HG03354 (cell line): ENCODE measurements around the gene BLOC1S6.

Source experiments
- ATAC-seq: cut with Tn5 transposase; IDR thresholded peaks from one replicate; pipeline ENCODE4 v1.9.1; 2021; ENCODE audit warnings: mild to moderate bottlenecking; ENCODE audit not compliant: unreplicated experiment, poor library complexity, severe bottlenecking

The BLOC1S6 gene

DNA sequence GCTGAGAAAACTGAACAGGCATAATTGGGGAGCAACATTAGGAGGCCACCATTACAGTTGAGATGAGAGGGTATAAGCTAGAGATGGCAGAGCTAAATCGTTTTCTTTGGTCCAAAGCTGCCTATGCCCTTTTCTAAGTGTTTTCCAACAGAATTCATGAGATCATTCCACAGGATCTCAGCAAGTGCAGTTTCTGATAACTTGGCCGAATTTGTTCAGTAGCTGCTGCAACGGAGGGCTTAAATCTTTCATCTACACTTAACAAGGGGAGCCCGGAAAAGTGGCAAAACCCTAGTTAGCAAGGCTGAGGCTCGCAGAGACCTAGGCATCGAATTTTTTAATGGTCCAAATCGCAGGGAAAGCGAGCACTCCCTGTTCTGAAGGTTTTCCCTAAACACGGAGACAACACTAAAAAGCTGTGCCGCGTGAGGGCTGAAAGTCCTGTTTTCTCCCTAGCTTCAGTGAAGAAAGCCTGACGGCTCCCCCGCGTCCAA lies 531 bp upstream of the BLOC1S6 start:
- peak; percentile 6 for ATAC-seq

DNA sequence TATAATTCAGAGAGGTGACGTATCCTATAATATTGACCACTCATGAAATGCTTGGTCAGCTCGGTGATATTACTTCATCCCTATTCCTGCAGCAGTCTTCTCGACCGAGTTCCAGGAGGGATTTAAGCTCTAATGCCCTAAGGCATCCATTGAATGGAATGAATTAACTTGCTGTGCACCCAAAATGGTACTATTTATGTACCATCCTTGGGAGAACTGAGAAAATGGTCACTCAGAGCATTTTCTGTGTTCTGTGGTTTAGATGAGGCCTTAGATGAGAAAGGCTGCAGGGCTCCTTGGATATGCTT lies 638 bp downstream of the BLOC1S6 start:
- ATAC-seq = no peak

DNA sequence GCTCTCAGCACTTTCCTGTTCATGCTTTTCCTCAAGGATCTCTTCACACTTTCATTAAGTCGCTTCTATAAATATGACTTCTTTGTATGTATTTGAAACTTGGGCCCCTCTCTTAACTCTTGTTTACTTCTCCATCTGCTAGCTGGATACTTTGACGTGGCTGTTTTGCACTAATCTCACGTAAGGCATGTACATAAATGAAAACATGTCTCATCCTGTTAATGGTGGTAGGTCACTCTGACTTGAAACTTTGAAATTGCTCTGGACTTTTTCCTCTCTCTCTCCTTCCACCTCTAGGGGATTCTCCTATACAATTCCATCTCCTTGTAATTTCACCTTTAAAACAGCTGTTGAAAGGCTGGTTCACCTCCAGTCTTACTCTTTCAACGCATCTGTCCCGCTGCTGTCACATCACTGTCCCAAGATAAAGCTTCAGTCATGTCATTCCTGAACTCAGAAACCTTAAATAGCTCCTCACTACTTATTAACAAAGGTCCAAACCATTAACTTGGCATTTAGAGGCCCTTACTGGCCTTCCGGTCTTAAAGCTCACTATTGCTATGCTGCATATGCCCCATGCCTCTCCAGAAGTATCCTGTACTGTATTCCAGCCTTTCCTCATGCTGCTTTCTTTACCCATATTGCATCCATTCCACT lies 1.2 kb downstream of the BLOC1S6 start:
- no peak for ATAC-seq

DNA sequence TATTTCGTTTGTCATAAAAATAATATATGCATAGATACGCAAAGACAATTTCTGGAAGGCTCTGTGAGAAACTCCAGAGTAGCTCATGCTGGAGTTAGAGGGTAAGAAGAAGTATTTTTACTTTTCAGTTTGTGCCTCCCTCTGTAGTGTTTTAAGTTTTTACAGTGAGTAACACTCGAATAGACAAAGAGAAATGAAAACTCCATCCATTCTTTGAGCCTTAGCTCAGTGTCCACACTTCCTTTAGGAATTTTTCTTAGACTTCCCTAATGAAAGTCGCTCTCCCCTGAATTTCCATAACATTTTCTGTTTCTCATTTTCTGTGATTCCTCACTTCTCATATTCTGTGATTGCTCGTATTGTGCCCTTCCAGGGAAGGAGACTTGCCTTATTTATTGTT lies 2.1 kb downstream of the BLOC1S6 start:
- ATAC-seq = no peak

DNA sequence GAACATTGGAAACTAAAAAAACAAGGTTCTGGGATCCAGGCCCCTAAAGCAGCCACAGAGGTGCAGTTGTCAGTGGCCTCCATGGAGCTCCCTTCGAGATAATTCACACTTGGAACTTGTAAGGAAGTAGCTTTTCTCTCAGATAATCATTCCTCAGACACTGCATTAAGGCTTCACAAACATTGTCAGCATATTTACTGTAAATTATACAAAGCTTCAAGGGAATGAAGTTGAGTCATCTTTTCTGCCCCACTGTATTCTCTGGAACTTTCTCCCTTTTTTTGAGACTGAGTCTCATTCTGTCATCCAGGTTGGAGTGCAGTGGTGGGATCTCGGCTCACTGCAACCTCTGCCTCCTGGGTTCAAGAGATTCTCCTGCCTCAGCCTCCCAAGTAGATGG lies 7.1 kb downstream of the BLOC1S6 start:
- no peak for ATAC-seq

DNA sequence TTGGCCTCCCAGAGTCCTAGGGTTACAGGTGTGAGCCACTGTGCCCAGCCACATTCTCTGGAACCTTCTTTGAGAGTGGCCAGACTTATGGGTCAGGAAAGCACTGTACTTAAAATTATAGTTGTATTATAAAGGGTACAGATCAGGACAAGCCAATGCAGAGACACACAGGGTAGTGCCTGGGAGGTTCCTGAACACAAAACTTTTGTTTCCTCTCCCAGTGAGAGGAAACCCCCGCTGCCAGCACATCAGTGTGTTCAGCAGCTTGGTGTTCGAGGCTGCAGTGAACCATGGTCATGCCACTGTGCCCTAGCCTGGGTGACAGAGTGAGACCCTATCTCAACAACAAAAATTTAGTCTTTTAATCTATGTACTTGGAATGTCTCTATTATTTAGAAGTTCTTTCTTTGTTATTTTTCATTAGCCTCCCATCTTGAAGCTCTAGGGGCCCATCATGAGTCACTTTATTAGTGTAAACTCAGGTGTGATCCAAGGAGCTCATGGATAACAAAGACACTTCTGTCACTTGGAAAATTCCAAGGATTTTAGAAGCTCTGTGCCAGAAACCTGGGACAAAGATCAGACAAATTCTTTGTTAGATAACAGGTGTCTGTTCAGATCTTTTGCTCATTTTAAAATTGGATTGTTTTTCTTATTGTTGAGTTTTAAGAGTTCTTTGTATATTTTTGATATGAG lies 7.8 kb downstream of the BLOC1S6 start:
- ATAC-seq = no peak

DNA sequence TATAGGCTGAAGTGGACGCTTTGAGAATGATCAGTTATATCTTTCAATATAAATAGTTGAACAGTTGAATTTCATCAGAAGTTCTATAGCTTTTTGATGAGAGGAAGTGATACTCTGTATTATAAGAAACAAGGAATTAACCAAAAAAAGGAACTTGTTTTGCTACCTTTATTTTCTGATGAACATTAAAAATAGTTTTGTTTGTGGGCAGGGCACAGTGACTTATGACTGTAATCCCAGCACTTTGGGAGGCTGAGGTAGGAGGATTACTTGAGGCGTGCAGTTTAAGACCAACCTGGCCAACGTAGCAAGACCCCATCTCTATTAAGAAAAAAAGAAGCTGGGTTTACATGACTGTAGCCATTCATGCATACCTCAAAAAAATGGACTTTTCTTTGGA lies 16.7 kb downstream of the BLOC1S6 start:
- no peak for ATAC-seq

DNA sequence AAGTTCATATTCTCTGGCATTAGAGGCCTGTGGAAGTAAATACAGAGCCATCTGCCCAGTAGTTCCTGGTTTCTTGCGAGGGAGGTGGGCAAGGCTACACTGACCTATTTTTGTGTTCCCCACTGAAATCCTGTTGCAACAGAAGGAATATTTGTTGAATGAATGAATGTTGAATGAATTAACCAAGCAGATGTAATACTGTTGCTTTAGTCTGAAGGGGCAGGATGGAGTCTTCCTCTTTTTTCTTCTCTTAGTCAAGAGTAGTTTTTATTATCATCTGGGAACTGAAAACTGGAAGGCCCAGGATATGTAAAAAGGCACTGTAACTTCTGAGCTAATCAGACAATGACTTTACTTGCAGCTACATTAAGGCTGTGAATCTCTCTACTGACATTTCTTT lies 17.1 kb downstream of the BLOC1S6 start:
- ATAC-seq = no peak

DNA sequence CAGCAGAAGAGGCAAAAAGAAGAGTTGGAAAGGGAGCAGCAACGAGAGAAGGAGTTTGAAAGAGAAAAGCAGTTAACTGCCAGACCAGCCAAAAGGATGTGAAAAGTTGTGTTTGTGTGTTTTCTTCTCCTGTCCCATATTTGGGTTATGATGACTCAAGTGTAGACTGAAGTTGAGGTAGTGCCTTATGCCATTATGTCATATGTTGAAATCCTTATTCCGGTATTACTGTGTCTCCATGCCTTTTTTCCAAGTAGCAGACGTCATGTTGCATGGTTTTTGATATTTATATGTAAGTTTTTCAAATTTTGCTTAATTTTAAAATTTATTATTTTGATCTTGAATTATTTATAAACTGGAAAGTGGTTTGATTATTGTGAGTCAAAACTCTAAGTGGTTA lies 19.2 kb downstream of the BLOC1S6 start:
- ATAC-seq = no peak

DNA sequence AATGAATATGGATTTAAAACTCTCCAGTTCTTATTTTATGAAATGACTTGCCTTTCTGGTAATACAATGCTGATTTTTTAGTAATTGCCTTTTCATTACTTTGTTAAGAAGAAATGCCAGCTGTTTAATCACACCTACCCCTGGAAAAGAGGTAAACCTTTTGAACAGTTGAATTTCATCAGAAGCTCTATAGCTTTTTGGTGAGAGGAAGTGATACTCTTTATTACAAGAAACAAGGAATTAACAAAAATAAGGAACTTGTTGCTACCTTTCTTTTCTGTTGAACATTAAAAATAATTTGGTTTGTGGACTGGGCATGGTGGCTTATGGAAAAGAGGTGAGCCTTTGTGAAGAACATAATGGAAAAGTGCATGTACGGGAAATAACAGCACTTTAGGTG lies 19.7 kb downstream of the BLOC1S6 start:
- no peak for ATAC-seq

DNA sequence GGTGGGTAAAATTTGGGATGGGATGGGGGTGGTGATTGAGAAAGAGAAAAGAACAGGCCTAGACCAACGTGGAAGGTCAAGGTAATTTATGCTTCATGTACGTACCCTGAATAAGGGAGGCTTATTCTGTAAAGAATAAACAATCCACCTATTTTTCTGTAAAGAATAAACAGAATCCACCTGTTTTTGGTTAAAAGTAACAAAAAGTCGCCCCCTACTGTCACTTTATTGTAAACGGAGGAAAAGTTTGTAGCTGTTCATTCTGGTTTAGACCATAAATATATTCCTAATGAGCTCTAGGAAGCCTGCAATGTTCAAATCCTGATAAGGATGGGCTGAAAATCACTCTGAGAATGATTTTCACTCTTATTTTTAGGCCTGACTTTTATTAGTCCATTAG lies 24.1 kb downstream of the BLOC1S6 start:
- ATAC-seq = no peak

DNA sequence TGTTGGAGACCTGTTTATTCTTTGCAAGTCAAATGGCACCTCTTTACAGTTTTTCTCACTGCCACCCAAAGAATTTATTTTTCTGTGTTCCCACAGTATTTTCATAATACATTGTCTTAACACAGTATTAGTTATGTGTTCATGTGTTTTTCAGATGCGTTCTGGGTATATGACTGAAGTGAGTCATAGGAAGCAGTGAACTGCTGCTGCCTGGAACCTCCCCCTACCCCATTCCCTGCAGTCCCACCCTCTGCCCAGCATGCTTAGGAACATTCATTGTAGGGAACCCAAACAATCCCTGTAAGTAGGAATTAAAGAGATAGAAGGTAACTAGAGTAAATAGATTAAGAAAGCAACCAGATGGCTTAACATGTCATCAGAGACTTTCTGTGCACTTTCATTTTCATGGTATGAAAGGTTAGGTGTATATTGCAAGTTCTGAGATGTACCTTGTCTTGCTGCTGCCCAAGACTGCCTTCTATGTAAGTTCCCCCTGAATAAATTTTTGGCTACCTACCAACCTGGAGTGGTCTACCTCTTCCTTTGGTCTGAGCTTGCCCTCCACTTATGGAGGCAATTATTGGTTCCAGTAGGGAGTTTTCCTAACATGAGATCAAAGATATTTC lies 25.7 kb downstream of the BLOC1S6 start:
- peak; percentile 51 for ATAC-seq

DNA sequence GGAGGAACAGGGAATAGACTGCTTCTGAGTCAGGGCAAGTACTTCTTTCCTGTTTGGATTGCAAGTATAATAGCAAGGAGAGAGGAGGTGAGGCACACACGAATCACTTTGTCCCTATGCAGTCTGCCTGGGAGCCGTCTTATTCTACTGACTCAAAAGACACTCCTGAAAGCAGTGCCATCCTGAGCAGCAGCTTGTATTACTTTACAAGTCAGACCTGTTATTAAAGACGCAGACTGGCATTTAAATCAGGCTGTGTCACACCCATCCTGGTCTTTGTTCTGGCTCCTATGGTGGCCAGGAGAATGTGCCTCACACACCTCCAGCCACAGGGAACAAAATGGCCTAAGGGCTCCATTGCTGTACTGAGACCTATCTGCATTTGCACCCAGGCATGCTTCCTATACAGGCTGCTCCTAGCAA lies 29.7 kb downstream of the BLOC1S6 start:
- no peak for ATAC-seq

DNA sequence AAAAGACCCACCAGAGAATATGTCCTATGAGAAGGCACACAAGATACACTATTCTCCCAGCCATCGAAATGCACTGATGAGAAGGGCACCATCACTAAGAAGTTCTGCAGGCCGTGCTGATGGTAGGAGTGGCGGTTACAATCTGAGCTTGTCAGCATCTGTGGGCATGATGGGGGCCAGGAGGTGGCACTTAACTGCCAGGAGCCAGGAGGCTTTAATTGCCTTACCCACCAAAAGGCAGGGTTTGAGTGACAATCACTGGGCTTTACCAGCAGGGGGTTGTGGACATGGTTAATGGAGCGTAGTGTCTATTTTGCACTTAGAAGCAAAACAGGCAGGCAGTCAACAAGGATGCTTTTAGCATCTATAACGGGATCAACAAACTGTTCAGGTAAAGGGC lies 31.6 kb downstream of the BLOC1S6 start:
- ATAC-seq = no peak

DNA sequence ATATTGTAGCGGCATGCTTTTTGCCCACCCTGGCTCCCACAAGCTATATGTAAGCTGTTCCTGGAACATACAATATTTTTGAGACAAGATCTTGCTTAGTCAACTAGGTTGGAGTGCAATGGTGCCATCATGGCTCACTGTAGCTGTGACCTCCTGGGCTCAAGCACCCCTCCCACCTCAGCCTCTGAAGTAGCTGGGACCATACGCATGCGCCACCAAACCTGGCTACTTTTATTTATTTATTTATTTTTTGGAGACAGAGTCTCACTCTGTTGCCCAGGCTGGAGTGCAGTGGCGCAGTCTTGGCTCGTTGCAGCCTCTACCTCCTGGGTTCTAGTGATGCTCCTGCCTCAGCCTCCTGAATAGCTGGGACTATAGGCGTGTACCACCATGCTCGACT lies 41.0 kb downstream of the BLOC1S6 start:
- no peak for ATAC-seq

DNA sequence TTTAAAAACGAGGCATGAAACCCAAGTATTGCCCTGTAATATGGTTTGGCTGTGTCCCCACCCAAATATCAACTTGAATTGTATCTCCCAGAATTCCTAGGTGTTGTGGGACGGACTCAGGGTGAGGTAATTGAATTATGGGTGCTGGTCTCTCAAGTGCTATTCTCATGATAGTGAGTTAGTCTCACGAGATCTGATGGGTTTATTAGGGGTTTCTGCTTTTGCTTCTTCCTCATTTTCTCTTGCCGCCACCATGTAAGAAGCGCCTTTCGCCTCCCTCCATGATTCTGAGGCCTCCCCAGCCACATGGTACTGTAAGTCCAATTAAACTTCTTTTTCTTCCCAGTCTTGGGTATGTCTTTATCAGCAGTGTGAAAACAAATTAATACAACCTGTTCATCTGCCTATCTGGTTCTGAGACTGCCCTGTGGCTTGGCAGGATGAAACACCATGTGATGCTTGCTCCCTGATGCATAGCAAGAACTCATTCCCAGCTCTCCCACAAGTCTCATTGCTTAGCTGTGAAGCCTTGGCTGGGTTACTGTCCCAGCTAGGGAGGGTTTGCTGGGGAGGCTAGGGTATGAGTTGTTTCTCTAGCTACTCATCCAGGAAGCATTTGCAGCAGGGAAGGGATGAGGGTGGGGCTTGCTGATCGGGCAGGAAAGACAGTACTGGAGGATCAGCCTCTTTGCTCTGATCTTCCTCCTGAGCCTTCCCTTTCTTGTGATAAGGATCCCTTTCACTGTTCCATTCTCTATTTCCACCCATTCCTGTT lies 43.9 kb downstream of the BLOC1S6 start:
- ATAC-seq = no peak

DNA sequence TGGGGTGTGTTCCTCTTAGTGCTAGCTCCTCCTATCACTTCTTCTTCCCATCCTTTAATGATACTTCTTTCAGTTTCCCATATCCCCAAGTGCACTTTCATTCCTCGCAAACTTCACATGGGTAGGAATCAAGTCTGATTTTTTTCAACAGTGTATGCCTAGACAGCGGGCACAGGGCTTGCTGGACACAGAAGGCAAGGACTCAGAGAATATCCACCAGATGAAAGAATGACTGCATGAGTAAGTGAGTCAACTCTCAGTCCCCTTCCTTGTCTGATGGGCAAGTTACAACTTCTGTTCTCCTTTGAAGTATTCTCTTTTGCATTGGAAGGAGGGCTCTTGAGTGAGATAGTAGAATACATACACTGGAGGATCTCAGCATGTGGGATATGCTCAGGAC lies 44.6 kb downstream of the BLOC1S6 start:
- no peak for ATAC-seq

DNA sequence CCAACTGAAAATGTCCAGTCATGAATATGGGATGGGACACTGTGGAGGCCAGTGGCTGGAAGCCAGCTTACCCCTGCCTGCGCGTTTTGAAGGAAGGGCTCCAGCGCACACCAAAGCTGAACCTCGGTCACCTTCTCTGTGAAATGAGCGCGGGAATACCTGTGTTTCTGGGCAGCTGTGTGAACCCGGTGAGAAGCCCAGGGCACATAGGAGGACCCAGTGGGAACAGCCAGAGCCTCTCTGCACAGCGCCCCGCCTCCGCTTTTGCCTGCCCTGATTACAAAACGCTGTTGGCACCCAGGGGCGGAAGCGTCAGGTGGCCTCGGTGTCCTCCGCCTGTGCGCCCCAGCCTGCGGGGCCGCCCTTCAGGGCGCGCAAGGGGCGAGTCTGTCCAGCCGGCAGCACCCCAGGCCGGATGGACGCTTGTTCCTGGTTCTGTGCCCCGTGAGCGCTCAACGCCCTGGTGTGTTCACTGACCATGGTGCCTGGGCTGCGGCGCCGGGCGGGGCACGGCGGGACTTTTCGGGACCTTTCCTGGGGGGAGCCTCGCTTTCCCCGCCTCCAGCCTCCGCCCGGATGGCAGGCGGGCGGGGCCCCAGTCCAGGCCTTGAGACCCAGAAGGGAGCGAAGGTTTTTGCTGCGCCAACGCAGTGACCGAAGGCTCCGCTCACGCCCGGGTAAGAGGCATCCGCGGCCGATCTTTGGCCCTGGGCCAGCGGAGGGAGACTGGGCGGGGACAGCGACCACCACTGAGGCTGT lies 47.4 kb downstream of the BLOC1S6 start, which contains the start of gene SQOR:
TSS of gene SQOR (plus strand) at position 598 of the 759 bp plus-strand sequence. CDS start 23,895 bp downstream, outside the sequence.
- peak; percentile 76 for ATAC-seq

DNA sequence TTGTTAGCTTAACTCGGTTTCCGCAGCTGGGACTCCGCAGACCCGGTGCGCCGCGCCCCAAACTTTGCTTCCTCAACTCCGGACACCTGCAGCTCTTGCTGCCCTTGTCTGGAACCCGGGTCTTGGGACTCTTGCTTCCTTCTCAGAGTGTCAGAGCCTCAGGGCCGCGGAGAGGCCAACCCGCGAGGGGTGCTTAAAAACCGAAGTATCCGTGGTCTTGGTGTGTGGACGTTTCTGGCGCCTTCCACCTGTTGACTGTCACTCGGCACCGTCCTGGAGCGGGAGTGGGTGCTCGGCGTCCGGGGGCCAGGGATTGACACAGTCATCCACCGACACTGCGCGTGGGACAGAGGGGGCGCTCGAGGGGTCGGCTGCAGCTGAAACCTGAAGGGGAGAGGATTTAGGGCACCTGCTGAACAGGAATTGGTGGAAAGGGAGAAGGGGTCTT lies 48.0 kb downstream of the BLOC1S6 start:
- peak; percentile 57 for ATAC-seq
